GM18508 (cell line): ENCODE measurements around the gene B3GNT4.
"Not testable (repeated sequence)": the region's sequence is repeated elsewhere in the genome, so short reads cannot be mapped to it uniquely, and the experiment has no call there.

Experiments used
- ATAC-seq: cut with Tn5 transposase; IDR thresholded peaks from one replicate; pipeline ENCODE4 v1.9.1; 2021; ENCODE audit warnings: moderate number of reproducible peaks; ENCODE audit not compliant: insufficient read depth, unreplicated experiment

Gene B3GNT4

GRCh38 chr12:122207391-122207790 is 3.9 kb downstream of the B3GNT4 start:
- no peak for ATAC-seq

- no peak for ATAC-seq
These were observed 4.7 kb downstream of the B3GNT4 start for GRCh38 chr12:122208073-122208820.

GRCh38 chr12:122215771-122216170 is 12.3 kb downstream of the B3GNT4 start:
- ATAC-seq, result no peak

GRCh38 chr12:122216445-122216844 is 12.9 kb downstream of the B3GNT4 start:
- ATAC-seq, result no peak

- ATAC-seq, result peak; percentile 71
These were observed 22.3 kb downstream of the B3GNT4 start, which contains the start of gene DIABLO for GRCh38 chr12:122225683-122226365. Gene DIABLO (minus strand): TSS chr12:122226052. CDS start chr12:122226014, 38 bp downstream.

GRCh38 chr12:122226366-122227125 is 23.0 kb downstream of the B3GNT4 start:
- no peak for ATAC-seq

GRCh38 chr12:122227341-122227740 is 23.8 kb downstream of the B3GNT4 start:
- ATAC-seq, result no peak

GRCh38 chr12:122228092-122228491 is 24.6 kb downstream of the B3GNT4 start:
- no peak for ATAC-seq

GRCh38 chr12:122230798-122231197 is 27.3 kb downstream of the B3GNT4 start:
- ATAC-seq, result no peak

- ATAC-seq, result no peak
These were observed 29.2 kb downstream of the B3GNT4 start for GRCh38 chr12:122232691-122233090.

GRCh38 chr12:122235741-122236140 is 32.2 kb downstream of the B3GNT4 start:
- no peak for ATAC-seq

GRCh38 chr12:122238861-122239260 is 35.4 kb downstream of the B3GNT4 start:
- ATAC-seq, result no peak

- no peak for ATAC-seq
These were observed 40.5 kb downstream of the B3GNT4 start for GRCh38 chr12:122243965-122244364.

GRCh38 chr12:122244565-122245371 is 41.3 kb downstream of the B3GNT4 start:
- ATAC-seq, result no peak

GRCh38 chr12:122245553-122245952 is 42.0 kb downstream of the B3GNT4 start:
- no peak for ATAC-seq

- ATAC-seq, result no peak
These were observed 46.5 kb downstream of the B3GNT4 start for GRCh38 chr12:122250047-122250446.

- no peak for ATAC-seq
These were observed 47.0 kb downstream of the B3GNT4 start for GRCh38 chr12:122250536-122250935.

- ATAC-seq, result not testable (repeated sequence)
These were observed 55.0 kb downstream of the B3GNT4 start for GRCh38 chr12:122258462-122258861.
